ENCODE data around the gene PPP2R2D.
"Not testable (repeated sequence)": the region's sequence is repeated elsewhere in the genome, so short reads cannot be mapped to it uniquely, and the experiment has no call there.

Gene PPP2R2D

DNA sequence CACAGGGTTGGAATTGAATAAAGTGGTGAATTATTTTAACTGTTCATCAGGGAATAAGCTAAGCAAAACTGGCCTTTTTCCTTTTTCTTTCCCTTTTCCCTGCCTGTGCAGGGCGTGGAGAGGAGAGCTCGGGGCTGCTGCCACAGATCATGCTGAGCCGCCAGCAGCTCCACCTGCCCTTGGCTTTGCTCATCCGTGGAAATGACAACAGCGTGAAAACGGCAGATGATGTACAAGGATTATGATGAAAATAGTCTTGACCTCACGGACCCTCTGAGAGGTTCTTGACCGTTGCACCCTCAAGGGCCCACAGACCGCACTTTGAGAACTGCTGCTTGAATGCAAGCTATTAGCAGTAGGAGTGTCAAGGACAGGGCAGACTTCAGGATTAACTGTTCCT lies 10.6 kb downstream of the PPP2R2D start:
- no peak for DNase-seq (ENCODE audit: low read depth)
- TF ChIP-seq, protein P1, sequence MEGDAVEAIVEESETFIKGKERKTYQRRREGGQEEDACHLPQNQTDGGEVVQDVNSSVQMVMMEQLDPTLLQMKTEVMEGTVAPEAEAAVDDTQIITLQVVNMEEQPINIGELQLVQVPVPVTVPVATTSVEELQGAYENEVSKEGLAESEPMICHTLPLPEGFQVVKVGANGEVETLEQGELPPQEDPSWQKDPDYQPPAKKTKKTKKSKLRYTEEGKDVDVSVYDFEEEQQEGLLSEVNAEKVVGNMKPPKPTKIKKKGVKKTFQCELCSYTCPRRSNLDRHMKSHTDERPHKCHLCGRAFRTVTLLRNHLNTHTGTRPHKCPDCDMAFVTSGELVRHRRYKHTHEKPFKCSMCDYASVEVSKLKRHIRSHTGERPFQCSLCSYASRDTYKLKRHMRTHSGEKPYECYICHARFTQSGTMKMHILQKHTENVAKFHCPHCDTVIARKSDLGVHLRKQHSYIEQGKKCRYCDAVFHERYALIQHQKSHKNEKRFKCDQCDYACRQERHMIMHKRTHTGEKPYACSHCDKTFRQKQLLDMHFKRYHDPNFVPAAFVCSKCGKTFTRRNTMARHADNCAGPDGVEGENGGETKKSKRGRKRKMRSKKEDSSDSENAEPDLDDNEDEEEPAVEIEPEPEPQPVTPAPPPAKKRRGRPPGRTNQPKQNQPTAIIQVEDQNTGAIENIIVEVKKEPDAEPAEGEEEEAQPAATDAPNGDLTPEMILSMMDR (IDR thresholded peaks at IDR 0.05; ENCODE audit: low read length, missing control alignments): no peak
- no peak overlapping the region for H3K4me3 ChIP-seq (replicated peaks; ENCODE audit: low read depth, low read length)

DNA sequence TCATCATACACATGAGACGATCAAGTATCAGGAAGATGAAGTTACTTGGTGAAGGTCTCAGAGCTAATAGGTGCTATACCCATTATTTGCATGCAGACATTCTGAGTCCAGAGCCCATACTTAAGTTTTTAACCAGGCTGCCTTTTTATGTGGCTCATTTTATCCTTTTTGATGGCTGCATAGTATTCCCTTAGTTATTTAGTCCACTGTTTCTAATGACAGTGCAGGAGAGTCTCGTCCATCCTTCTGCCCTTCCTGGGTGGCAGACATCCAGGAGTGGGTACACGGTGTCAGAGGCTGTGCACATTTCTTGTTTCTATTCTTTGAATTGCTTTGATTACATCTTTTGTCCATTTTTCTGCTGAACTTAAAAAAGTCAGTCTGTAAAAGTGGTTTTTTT lies 11.8 kb downstream of the PPP2R2D start:
- no peak for DNase-seq (ENCODE audit: low read depth)
- TF ChIP-seq, protein P1 (IDR thresholded peaks at IDR 0.05; ENCODE audit: low read length, missing control alignments): no peak
- H3K4me3 ChIP-seq (replicated peaks; ENCODE audit: low read depth, low read length): no peak overlapping the region

- H3K4me3 ChIP-seq (replicated peaks; ENCODE audit: low read depth, low read length): no peak overlapping the region
- TF ChIP-seq, protein P1 (IDR thresholded peaks at IDR 0.05; ENCODE audit: low read length, missing control alignments): no peak
- no peak for DNase-seq (ENCODE audit: low read depth)
These were observed 14.7 kb downstream of the PPP2R2D start for GRCh38 chr10:131915484-131915883.

DNA sequence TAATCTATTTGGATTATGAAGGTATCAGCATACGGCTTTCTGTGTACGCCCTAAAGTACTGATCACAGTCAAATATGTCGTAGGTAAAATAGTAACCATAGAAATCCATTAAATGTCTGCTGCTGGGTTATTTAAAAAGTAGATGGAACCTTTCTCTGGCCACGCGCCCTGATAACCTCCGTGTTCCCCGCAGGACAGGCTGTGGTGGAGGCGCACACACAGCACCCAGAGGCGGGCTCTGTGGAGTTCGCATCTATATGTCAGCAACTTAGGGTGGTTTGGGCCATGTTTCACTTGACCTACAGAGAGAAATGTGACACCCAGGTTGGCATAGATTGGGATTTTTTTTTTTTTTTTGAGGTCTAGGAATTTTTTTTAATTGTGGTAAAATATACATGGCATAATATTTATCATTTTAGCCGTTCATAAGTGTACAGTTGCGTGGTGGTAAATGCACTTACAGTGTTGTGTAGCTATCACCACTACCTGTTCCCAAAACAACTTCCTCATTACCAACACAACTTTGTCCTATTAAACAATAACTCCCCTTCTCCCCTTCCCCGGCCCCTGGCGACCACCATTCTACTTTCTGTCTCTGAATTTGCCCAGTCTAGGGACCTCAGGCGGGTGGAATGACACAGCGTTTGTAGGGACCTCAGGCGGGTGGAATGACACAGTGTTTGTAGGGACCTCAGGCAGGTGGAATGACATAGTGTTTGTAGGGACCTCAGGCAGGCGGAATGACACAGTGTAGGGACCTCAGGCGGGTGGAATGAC lies 15.4 kb downstream of the PPP2R2D start:
- H3K4me3 ChIP-seq (replicated peaks; ENCODE audit: low read depth, low read length): no peak overlapping the region
- TF ChIP-seq, protein P1 (IDR thresholded peaks at IDR 0.05; ENCODE audit: low read length, missing control alignments): no peak
- no peak for DNase-seq (ENCODE audit: low read depth)

- H3K4me3 ChIP-seq (replicated peaks; ENCODE audit: low read depth, low read length); DNase-seq (ENCODE audit: low read depth): not testable (repeated sequence)
These were observed 16.0 kb downstream of the PPP2R2D start for GRCh38 chr10:131916767-131917160.

DNA sequence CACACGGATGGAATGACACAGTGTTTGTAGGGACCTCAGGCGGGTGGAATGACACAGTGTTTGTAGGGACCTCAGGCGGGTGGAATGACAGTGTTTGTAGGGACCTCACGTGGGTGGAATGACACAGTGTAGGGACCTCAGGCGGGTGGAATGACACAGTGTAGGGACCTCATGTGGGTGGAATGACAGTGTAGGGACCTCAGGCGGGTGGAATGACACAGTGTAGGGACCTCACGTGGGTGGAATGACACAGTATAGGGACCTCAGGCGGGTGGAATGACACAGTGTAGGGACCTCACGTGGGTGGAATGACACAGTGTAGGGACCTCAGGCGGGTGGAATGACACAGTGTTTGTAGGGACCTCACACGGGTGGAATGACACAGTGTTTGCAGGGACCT lies 16.7 kb downstream of the PPP2R2D start:
- not testable (repeated sequence) for H3K4me3 ChIP-seq (replicated peaks; ENCODE audit: low read depth, low read length); DNase-seq (ENCODE audit: low read depth)

- DNase-seq (ENCODE audit: low read depth); H3K4me3 ChIP-seq (replicated peaks; ENCODE audit: low read depth, low read length): not testable (repeated sequence)
These were observed 18.7 kb downstream of the PPP2R2D start for GRCh38 chr10:131919461-131919860.

GRCh38 chr10:131920151-131920550 lies 19.3 kb downstream of the PPP2R2D start:
- TF ChIP-seq, protein P1 (IDR thresholded peaks at IDR 0.05; ENCODE audit: low read length, missing control alignments): no peak
- DNase-seq (ENCODE audit: low read depth): no peak
- no peak overlapping the region for H3K4me3 ChIP-seq (replicated peaks; ENCODE audit: low read depth, low read length)

Data from fibroblast of pulmonary artery (primary cell).